H9 (cell line): ENCODE results near the gene CELF4. TPM values are rescaled to one million over a fixed set of nuclear protein-coding genes. Genes with fewer than 3 reads are reported as not detected.

ENCODE experiments used
- DNase-seq: peaks from one replicate; pipeline ENCODE4 v3.0.0-alpha.2; 2017
- H2AFZ ChIP-seq: one replicate; pipeline ENCODE4 v1.6.1; 2013; ENCODE audit warnings: mild to moderate bottlenecking, low read length, control low read depth, moderate library complexity
- H2AK5ac ChIP-seq: 2 replicates; pipeline ENCODE4 v1.6.1; 2013; ENCODE audit warnings: low read length, control low read depth, mixed read lengths; ENCODE audit not compliant: insufficient read length
- H2BK120ac ChIP-seq: one replicate; pipeline ENCODE4 v1.6.1; 2013; ENCODE audit warnings: low read depth, mild to moderate bottlenecking, low read length, control low read depth, inconsistent platforms; ENCODE audit not compliant: poor library complexity, severe bottlenecking
- H2BK12ac ChIP-seq: 2 replicates; pipeline ENCODE4 v1.6.1; 2013; ENCODE audit warnings: low read length, control low read depth, mixed read lengths, low read depth; ENCODE audit not compliant: insufficient read length
- H2BK15ac ChIP-seq: 2 replicates; pipeline ENCODE4 v1.6.1; 2013; ENCODE audit warnings: low read depth, low read length, control low read depth
- H2BK20ac ChIP-seq: one replicate; pipeline ENCODE4 v1.6.1; 2013; ENCODE audit warnings: low read depth, mild to moderate bottlenecking, low read length, control low read depth, inconsistent platforms; ENCODE audit not compliant: poor library complexity, severe bottlenecking
- H2BK5ac ChIP-seq: 2 replicates; pipeline ENCODE4 v1.6.1; 2013; ENCODE audit warnings: low read length, control low read depth, mixed read lengths; ENCODE audit not compliant: insufficient read length
- H3K14ac ChIP-seq: 2 replicates; pipeline ENCODE4 v1.6.1; 2013; ENCODE audit warnings: low read length, control low read depth; ENCODE audit not compliant: insufficient read depth
- H3K18ac ChIP-seq: 2 replicates; pipeline ENCODE4 v1.6.1; 2013; ENCODE audit warnings: low read depth, mild to moderate bottlenecking, mixed read lengths, low read length, control low read depth; ENCODE audit not compliant: insufficient read length
- H3K23ac ChIP-seq: 2 replicates; pipeline ENCODE4 v1.6.1; 2013; ENCODE audit warnings: low read length, control low read depth, mixed read lengths, low read depth; ENCODE audit not compliant: insufficient read length
- H3K23me2 ChIP-seq: 2 replicates; pipeline ENCODE4 v1.6.1; 2013; ENCODE audit warnings: low read depth, mild to moderate bottlenecking, mixed read lengths, low read length, control low read depth; ENCODE audit not compliant: insufficient read length, poor library complexity, severe bottlenecking
- H3K27ac ChIP-seq: 2 replicates; pipeline ENCODE4 v1.5.1; 2013; ENCODE audit warnings: low read length, control low read depth, mixed read lengths, low read depth; ENCODE audit not compliant: insufficient read length
- H3K27me3 ChIP-seq: 2 replicates; pipeline ENCODE4 v1.6.1; 2013; ENCODE audit warnings: low read length, control low read depth, inconsistent platforms; ENCODE audit not compliant: insufficient read depth
- H3K4ac ChIP-seq: 2 replicates; pipeline ENCODE4 v1.6.1; 2013; ENCODE audit warnings: low read depth, mild to moderate bottlenecking, control low read depth, inconsistent platforms, low read length, moderate library complexity
- H3K4me1 ChIP-seq: 2 replicates; pipeline ENCODE4 v1.6.1; 2013; ENCODE audit warnings: low read length, control low read depth, inconsistent platforms; ENCODE audit not compliant: insufficient read depth
- H3K4me2 ChIP-seq: 2 replicates; pipeline ENCODE4 v1.6.1; 2013; ENCODE audit warnings: low read length, control low read depth, mixed read lengths; ENCODE audit not compliant: insufficient read length, insufficient read depth
- H3K56ac ChIP-seq: 2 replicates; pipeline ENCODE4 v1.6.1; 2013; ENCODE audit warnings: low read depth, mild to moderate bottlenecking, mixed read lengths, low read length, control low read depth; ENCODE audit not compliant: insufficient read length
- H3K79me1 ChIP-seq: 2 replicates; pipeline ENCODE4 v1.6.1; 2013; ENCODE audit warnings: low read depth, mild to moderate bottlenecking, moderate library complexity, low read length, control low read depth, inconsistent platforms; ENCODE audit not compliant: insufficient read depth, poor library complexity, severe bottlenecking
- H3K79me2 ChIP-seq: 2 replicates; pipeline ENCODE4 v1.6.1; 2013; ENCODE audit warnings: low read length, control low read depth, inconsistent platforms; ENCODE audit not compliant: insufficient read depth
- H3K9ac ChIP-seq: 2 replicates; pipeline ENCODE4 v1.6.1; 2013; ENCODE audit warnings: low read length, control low read depth, mixed read lengths; ENCODE audit not compliant: insufficient read length; ENCODE audit errors: extremely low read depth
- H3K9me3 ChIP-seq: one replicate; pipeline ENCODE4 v1.6.1; 2013; ENCODE audit warnings: low read depth, low read length, inconsistent platforms; ENCODE audit not compliant: control insufficient read depth
- H3T11ph ChIP-seq: one replicate; pipeline ENCODE4 v1.6.1; 2013; ENCODE audit warnings: mild to moderate bottlenecking, low read length, control low read depth, inconsistent platforms
- H4K20me1 ChIP-seq: one replicate; pipeline ENCODE4 v1.6.1; 2013; ENCODE audit not compliant: control insufficient read depth, insufficient read length, insufficient read depth
- H4K5ac ChIP-seq: 2 replicates; pipeline ENCODE4 v1.6.1; 2013; ENCODE audit warnings: low read depth, mild to moderate bottlenecking, mixed read lengths, low read length, control low read depth; ENCODE audit not compliant: insufficient read length
- H4K8ac ChIP-seq: replicated peaks from 2 replicates; pipeline ENCODE4 v1.6.1; 2013; ENCODE audit warnings: low read length, control low read depth, mixed read lengths, low read depth; ENCODE audit not compliant: insufficient read length
- H4K91ac ChIP-seq: 2 replicates; pipeline ENCODE4 v1.6.1; 2013; ENCODE audit warnings: low read depth, mild to moderate bottlenecking, moderate library complexity, mixed read lengths, low read length, control low read depth; ENCODE audit not compliant: insufficient read length
- H3K27ac Mint-ChIP-seq, 3 experiments: 2 replicates in 2 of 3; 3 replicates in 1 of 3; pipeline ENCODE4 v1.8.0; 2020 to 2021; ENCODE audit warnings: mixed read lengths in 3 of 3, mild to moderate bottlenecking in 1 of 3, moderate library complexity in 1 of 3
- H3K27me3 Mint-ChIP-seq: 2 replicates; pipeline ENCODE4 v1.8.0; 2021; ENCODE audit warnings: low read depth, mild to moderate bottlenecking, moderate library complexity, mixed read lengths
- H3K36me3 Mint-ChIP-seq, 3 experiments: 2 replicates in 2 of 3; 3 replicates in 1 of 3; pipeline ENCODE4 v1.8.0; 2020 to 2021; ENCODE audit warnings: low read depth in 3 of 3, mixed read lengths in 3 of 3; ENCODE audit not compliant: insufficient read depth in 1 of 3
- H3K4me1 Mint-ChIP-seq, 2 experiments: 2 replicates each; pipeline ENCODE4 v1.8.0; 2020; ENCODE audit warnings: mixed read lengths in 2 of 2
- H3K4me3 Mint-ChIP-seq, 2 experiments: 2 replicates in 1 of 2; 3 replicates in 1 of 2; pipeline ENCODE4 v1.8.0; 2020 to 2021; ENCODE audit warnings: mild to moderate bottlenecking in 2 of 2, mixed read lengths in 2 of 2, moderate library complexity in 1 of 2
- H3K9me3 Mint-ChIP-seq, 2 experiments: 2 replicates in 1 of 2; 3 replicates in 1 of 2; pipeline ENCODE4 v1.8.0; 2020; ENCODE audit warnings: mild to moderate bottlenecking in 2 of 2, mixed read lengths in 2 of 2, moderate library complexity in 1 of 2
- CTCF ChIP-seq: fragments of 200-600 bp; sonication (generic); conservative IDR thresholded peaks from 3 replicates; pipeline ENCODE4 v1.8.0; 2021; ENCODE audit warnings: antibody characterized with exemption, mild to moderate bottlenecking
- WGBS: extraction: QIAGEN DNeasy Blood & Tissue Kit; methylation state at CpG from one replicate; pipeline ENCODE4 v1.1.7; 2013; ENCODE audit warnings: missing lambda C conversion rate, low lambda C conversion rate, mixed read lengths; ENCODE audit not compliant: insufficient read length; ENCODE audit errors: extremely low coverage; 5-methylcytosine and 5-hydroxymethylcytosine counted together
- total RNA-seq: library from RNA; stranded (reverse); gene quantifications from 2 replicates; pipeline ENCODE4 v1.2.1, GENCODE V29; 2021

The CELF4 gene
- total RNA-seq, 1 experiment from 2014 or later: 1.1 TPM

- H3K27me3 ChIP-seq: peaks cover 50% of the 10 kb centered on the region
- H3K9me3 Mint-ChIP-seq: no peaks in the 10 kb centered on the region; a peak in 1 of 5 replicates
- no peak for DNase-seq
- H3K4ac ChIP-seq: no peak overlapping the region
- no peak overlapping the region for H3T11ph ChIP-seq
- no peaks in the 10 kb centered on the region for H3K36me3 Mint-ChIP-seq
- H4K8ac ChIP-seq: no peak overlapping the region
- no peak overlapping the region for H3K27ac ChIP-seq
- no peaks in the 10 kb centered on the region for H3K79me2 ChIP-seq
- no peak overlapping the region for H3K4me2 ChIP-seq
- H2BK120ac ChIP-seq: no peak overlapping the region
- peaks cover 41 to 53% of the 10 kb centered on the region in 2 experiments for H3K4me1 Mint-ChIP-seq
- peaks cover 3% of the 10 kb centered on the region for H4K20me1 ChIP-seq
- H2BK20ac ChIP-seq: no peak overlapping the region
- no peak overlapping the region for H2AK5ac ChIP-seq
- H3K27me3 Mint-ChIP-seq: peaks cover 100% of the 10 kb centered on the region
- no peak overlapping the region for H3K14ac ChIP-seq
- no peak overlapping the region for H3K18ac ChIP-seq
- no peaks in the 10 kb centered on the region for H3K9me3 ChIP-seq
- H2BK15ac ChIP-seq: no peak overlapping the region
- peaks cover 8% of the 10 kb centered on the region; the same call in 1 of the 2 replicates for H3K4me1 ChIP-seq
- no peak overlapping the region for H3K56ac ChIP-seq
- H2BK5ac ChIP-seq: no peak overlapping the region
- TF ChIP-seq CTCF: no peak
- no peak overlapping the region for H2BK12ac ChIP-seq
- no peak overlapping the region for H4K5ac ChIP-seq
- H3K23ac ChIP-seq: no peak overlapping the region
- H4K91ac ChIP-seq: no peak overlapping the region
- no peak overlapping the region for H3K4me3 Mint-ChIP-seq
- no peak overlapping the region for H2AFZ ChIP-seq
- H3K79me1 ChIP-seq: no peaks in the 10 kb centered on the region
- no peak overlapping the region for H3K27ac Mint-ChIP-seq
- peaks cover 7% of the 10 kb centered on the region for H3K23me2 ChIP-seq
- WGBS: no CpG with 5 or more reads among the region's 2 CpGs
- no peak overlapping the region for H3K9ac ChIP-seq
These were observed 201.4 kb downstream of the CELF4 start for GRCh38 chr18:37364237-37364636.
